Measurements from ENCODE around the gene ALAS1.

The ALAS1 gene

DNA sequence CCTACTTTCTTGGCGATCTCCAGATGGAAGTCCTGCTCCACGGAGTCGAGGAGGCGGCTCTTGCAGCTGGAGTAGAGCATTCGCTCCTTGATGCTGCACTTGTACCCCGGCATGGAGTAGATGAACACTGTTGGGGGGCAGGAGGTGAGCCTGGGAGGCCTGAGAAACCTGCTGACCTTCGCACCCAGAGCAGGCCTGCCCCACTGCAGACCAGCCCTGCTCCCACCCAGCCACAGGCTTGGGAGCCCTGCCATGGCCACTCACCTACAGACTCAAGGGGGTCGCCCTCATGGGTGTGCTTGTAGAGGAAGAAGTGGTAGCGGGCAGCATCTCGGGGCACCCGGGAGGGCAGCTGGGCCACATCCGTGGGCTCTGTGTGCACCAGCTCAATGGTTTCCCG is 31.7 kb downstream of the ALAS1 start:
- no peak for DNase-seq (ENCODE audit: low read depth, low spot score)
- H3K4me3 ChIP-seq (ENCODE audit: low read length) = no peak overlapping the region

GRCh38 chr3:52230461-52230860 is 32.5 kb downstream of the ALAS1 start:
- H3K4me3 ChIP-seq (ENCODE audit: low read length) = no peak overlapping the region
- DNase-seq (ENCODE audit: low read depth, low spot score) = no peak

- no peak for DNase-seq (ENCODE audit: low read depth, low spot score)
- H3K4me3 ChIP-seq (ENCODE audit: low read length) = no peak overlapping the region
Observed at GRCh38 chr3:52230889-52231499, 33.0 kb downstream of the ALAS1 start.

- H3K4me3 ChIP-seq (ENCODE audit: low read length) = no peak overlapping the region
- peak; percentile 55 for DNase-seq (ENCODE audit: low read depth, low spot score)
Observed at GRCh38 chr3:52231502-52232278, 33.7 kb downstream of the ALAS1 start.

GRCh38 chr3:52232279-52233107 is 34.5 kb downstream of the ALAS1 start:
- no peak for DNase-seq (ENCODE audit: low read depth, low spot score)
- no peak overlapping the region for H3K4me3 ChIP-seq (ENCODE audit: low read length)

GRCh38 chr3:52233108-52233591 is 35.2 kb downstream of the ALAS1 start:
- no peak overlapping the region for H3K4me3 ChIP-seq (ENCODE audit: low read length)
- no peak for DNase-seq (ENCODE audit: low read depth, low spot score)

- DNase-seq (ENCODE audit: low read depth, low spot score) = no peak
- no peak overlapping the region for H3K4me3 ChIP-seq (ENCODE audit: low read length)
Observed at GRCh38 chr3:52233968-52234367, 36.0 kb downstream of the ALAS1 start.

DNA sequence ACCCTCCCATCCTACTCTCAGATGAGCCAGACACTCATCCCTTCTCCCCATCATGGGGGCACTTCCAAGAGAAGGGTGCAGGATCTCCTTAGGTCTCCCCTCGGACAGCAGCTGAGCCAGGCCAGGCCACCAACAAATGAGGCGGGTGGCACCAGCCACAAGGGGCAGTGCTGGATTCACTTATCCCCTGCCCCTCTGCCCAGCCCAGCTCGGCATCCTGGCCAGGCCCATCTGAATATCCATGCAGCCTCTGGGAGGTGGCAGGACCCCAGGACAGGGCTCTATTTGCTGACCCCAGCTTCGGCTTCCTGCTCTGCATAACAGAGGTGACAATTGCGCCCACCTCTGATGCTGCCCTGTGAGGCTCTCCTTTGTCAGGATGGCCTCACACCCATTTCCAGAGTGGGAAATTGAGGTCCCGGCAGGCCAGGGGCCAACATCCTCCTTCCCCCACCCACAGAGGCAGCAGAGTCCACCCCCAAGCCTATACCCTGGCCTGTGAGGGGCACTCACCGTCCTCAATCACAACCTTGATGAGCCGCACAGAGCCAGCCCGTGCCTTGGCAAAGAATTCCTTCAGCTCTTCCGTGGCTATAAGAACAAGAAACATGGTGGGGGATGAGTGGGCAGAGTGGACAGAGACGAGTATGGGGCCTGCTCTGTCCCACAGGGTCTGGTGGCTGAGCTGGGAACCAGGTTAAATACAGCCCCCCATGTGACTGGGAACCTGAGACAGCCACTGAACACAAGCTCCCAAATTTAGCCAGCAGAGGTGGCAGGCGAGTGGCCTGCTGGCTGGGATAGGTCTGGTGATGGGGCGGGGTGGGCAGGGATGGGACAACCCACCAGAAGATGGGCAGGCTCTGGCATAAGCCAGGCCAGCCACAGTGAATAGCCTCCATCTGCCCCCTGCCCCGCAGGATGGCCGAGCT is 36.8 kb downstream of the ALAS1 start:
- H3K4me3 ChIP-seq (ENCODE audit: low read length) = no peak overlapping the region
- no peak for DNase-seq (ENCODE audit: low read depth, low spot score)

GRCh38 chr3:52236424-52236886 is 38.5 kb downstream of the ALAS1 start:
- H3K4me3 ChIP-seq (ENCODE audit: low read length) = no peak overlapping the region
- no peak for DNase-seq (ENCODE audit: low read depth, low spot score)

- no peak for DNase-seq (ENCODE audit: low read depth, low spot score)
- H3K4me3 ChIP-seq (ENCODE audit: low read length) = no peak overlapping the region
Observed at GRCh38 chr3:52237006-52237656, 39.2 kb downstream of the ALAS1 start.

DNA sequence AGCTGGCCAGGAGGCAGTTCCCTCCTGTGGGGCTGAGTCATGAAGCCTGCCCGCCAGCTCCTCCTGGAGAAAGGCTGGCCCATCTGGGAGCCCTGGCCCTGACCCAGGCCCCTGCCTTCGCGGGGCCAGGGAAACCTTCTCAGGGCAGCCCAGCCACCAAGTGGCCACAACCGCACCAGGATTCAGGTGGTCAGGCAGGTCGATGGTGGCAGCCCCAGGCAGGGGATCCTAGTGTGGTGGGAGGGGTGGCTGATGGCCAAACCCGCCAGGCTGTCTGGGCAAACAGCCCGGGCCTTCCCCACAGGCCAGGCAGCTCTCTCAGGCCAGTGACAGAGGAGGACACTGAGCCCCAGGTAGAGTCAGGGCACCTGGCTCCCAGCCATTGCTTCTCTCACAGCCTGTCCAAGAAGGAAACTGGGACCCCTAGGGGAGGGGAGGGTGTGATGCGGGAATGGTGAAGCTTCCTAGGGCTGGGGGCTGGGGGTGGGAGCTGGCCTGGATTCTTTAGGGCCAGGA is 39.8 kb downstream of the ALAS1 start:
- H3K4me3 ChIP-seq (ENCODE audit: low read length) = peak overlapping the region; percentile 76
- no peak for DNase-seq (ENCODE audit: low read depth, low spot score)

GRCh38 chr3:52238193-52238760 is 40.3 kb downstream of the ALAS1 start:
- H3K4me3 ChIP-seq (ENCODE audit: low read length) = peak overlapping the region; percentile 76
- no peak for DNase-seq (ENCODE audit: low read depth, low spot score)

DNA sequence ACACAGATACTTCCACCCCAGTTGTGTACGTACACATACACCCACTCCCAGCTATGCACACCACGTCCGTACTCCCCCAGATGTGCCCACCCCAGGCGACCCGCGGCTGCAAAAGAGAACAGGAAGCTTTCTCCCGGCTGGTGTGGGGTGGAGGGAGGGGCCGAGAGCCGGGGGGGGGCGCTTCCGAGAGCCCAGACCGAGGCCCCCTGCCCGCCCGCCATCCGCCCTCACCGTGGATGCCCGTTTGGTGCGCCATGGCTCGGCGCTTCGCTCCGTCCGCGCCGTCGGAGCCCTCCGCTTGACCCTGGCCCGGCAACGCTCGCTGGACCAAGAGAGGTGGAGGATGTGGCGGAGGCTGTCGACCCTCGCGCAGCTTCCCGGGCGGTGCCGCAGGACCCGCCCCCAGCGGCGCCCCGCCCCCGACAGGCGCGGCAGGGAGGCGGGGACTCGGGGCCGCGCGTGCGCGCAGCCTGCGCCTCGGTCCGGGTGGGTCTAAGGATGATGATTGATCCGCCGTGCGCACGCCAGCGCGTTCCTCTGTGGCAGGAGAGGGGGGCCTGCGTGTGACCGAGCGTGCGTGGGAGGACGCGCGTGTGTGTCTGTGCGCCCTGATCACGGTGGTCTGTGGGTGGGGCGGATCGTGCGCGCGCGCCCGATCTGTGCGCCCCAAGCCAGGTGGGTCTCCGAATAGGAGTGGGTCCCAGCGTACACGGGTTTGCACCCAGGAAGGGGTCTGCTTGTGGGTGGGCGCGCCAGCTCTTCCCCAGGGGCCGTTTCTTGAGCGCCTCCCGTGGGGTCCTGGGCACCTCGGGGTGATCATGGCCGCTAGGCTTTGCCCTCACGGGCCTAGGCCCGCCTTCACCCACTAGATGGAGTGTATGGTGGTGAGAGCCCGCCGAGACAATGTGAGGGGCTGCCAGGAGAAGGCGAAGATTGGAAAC is 41.1 kb downstream of the ALAS1 start, which contains the start of gene TWF2:
Gene TWF2, minus strand, starts transcription at position 398 of the 941 bp plus-strand sequence. Its CDS starts 142 bp downstream, at position 256.
- peak; percentile 62 for DNase-seq (ENCODE audit: low read depth, low spot score)
- peak within 1 kb of the TSS; percentile 76 for H3K4me3 ChIP-seq (ENCODE audit: low read length)

GRCh38 chr3:52240059-52240885 is 42.3 kb downstream of the ALAS1 start:
- DNase-seq (ENCODE audit: low read depth, low spot score) = peak; percentile 79
- H3K4me3 ChIP-seq (ENCODE audit: low read length) = peak overlapping the region; percentile 76

GRCh38 chr3:52240886-52241370 is 43.0 kb downstream of the ALAS1 start:
- DNase-seq (ENCODE audit: low read depth, low spot score) = no peak
- no peak overlapping the region for H3K4me3 ChIP-seq (ENCODE audit: low read length)

- DNase-seq (ENCODE audit: low read depth, low spot score) = no peak
- no peak overlapping the region for H3K4me3 ChIP-seq (ENCODE audit: low read length)
Observed at GRCh38 chr3:52242039-52242438, 44.1 kb downstream of the ALAS1 start.
